RWPE2 (cell line): Measurements from ENCODE around the gene FGF2.

Experiments used
- ATAC-seq: fragments of 200-7000 bp; cut with Tn5 transposase; 3 replicates; pipeline ENCODE4 v1.9.1; 2021; ENCODE audit warnings: low read depth
- DNase-seq: peaks from one replicate; pipeline ENCODE4 v3.0.0-alpha.2; 2020; ENCODE audit warnings: low spot score
- H3K27ac ChIP-seq: fragments of 450-650 bp; 2 replicates; pipeline ENCODE4 v1.5.1; 2017; ENCODE audit warnings: mild to moderate bottlenecking; ENCODE audit not compliant: poor library complexity, severe bottlenecking
- H3K27me3 ChIP-seq: fragments of 250-450 bp; sonication (Bioruptor Pico); 2 replicates; pipeline ENCODE4 v1.5.1; 2021; ENCODE audit warnings: mild to moderate bottlenecking, moderate library complexity; ENCODE audit not compliant: insufficient read depth, poor library complexity, severe bottlenecking
- H3K36me3 ChIP-seq: fragments of 250-450 bp; sonication (Bioruptor Pico); 2 replicates; pipeline ENCODE4 v1.5.1; 2020; ENCODE audit warnings: low read depth, mild to moderate bottlenecking, moderate library complexity
- H3K4me1 ChIP-seq: fragments of 250-450 bp; sonication (Bioruptor Pico); 2 replicates; pipeline ENCODE4 v1.5.1; 2021; ENCODE audit warnings: mild to moderate bottlenecking, moderate library complexity; ENCODE audit not compliant: insufficient read depth, poor library complexity, severe bottlenecking
- H3K4me3 ChIP-seq: fragments of 250-450 bp; sonication (Bioruptor Pico); 2 replicates; pipeline ENCODE4 v1.5.1; 2021; ENCODE audit warnings: mild to moderate bottlenecking, moderate library complexity; ENCODE audit not compliant: severe bottlenecking
- H3K9me3 ChIP-seq: fragments of 250-450 bp; sonication (Bioruptor Pico); 2 replicates; pipeline ENCODE4 v1.5.1; 2021; ENCODE audit warnings: mild to moderate bottlenecking, moderate library complexity; ENCODE audit not compliant: severe bottlenecking
- CTCF ChIP-seq: fragments of 450-650 bp; IDR thresholded peaks from one replicate; pipeline ENCODE4 v1.5.1; 2017; ENCODE audit warnings: mild to moderate bottlenecking, moderate library complexity; ENCODE audit not compliant: poor library complexity, severe bottlenecking

Gene FGF2

GRCh38 chr4:122854447-122855352 lies 28.1 kb downstream of the FGF2 start:
- DNase-seq, result no peak
- no peak overlapping the region for H3K27ac ChIP-seq
- TF ChIP-seq CTCF, result no peak
- no peak overlapping the region for H3K4me3 ChIP-seq
- no peaks in the 10 kb centered on the region for H3K27me3 ChIP-seq
- H3K9me3 ChIP-seq, result no peaks in the 10 kb centered on the region
- H3K4me1 ChIP-seq, result peaks cover 5% of the 10 kb centered on the region
- 0 out of 2 replicates have a peak, but pooled peaks cover 4% of the 10 kb centered on the region for H3K36me3 ChIP-seq
- no peak for ATAC-seq

- Histone ChIP-seq H3K4me1 (peaks cover 5% of the 10 kb centered on the region), H3K27me3 (no peaks in the 10 kb centered on the region)
- no peak for ATAC-seq
These were observed 28.8 kb downstream of the FGF2 start for GRCh38 chr4:122855353-122855890.

GRCh38 chr4:122857160-122857559 lies 30.5 kb downstream of the FGF2 start:
- no peak for TF ChIP-seq CTCF
- 0 out of 2 replicates have a peak, but pooled peaks cover 4% of the 10 kb centered on the region for H3K36me3 ChIP-seq
- H3K27me3 ChIP-seq, result no peaks in the 10 kb centered on the region
- H3K9me3 ChIP-seq, result no peaks in the 10 kb centered on the region
- H3K4me3 ChIP-seq, result no peak overlapping the region
- no peak overlapping the region for H3K27ac ChIP-seq
- DNase-seq (no peak), ATAC-seq (no peak)
- peaks cover 5% of the 10 kb centered on the region for H3K4me1 ChIP-seq

More at GRCh38 chr4:122855353-122855890, 28.8 kb downstream of the FGF2 start:
- Histone ChIP-seq H3K27ac (no peak overlapping the region), H3K4me3 (no peak overlapping the region), H3K9me3 (no peaks in the 10 kb centered on the region), H3K36me3 (0 out of 2 replicates have a peak, but pooled peaks cover 4% of the 10 kb centered on the region)
- no peak for TF ChIP-seq CTCF
- no peak for DNase-seq

GRCh38 chr4:122858705-122859104 lies 32.1 kb downstream of the FGF2 start:
- H3K4me1 ChIP-seq, result peaks cover 5% of the 10 kb centered on the region
- DNase-seq (no peak), ATAC-seq (no peak)
- TF ChIP-seq CTCF, result no peak
- no peak overlapping the region for H3K27ac ChIP-seq
- H3K27me3 ChIP-seq, result no peaks in the 10 kb centered on the region
- 0 out of 2 replicates have a peak, but pooled peaks cover 4% of the 10 kb centered on the region for H3K36me3 ChIP-seq
- no peak overlapping the region for H3K4me3 ChIP-seq
- H3K9me3 ChIP-seq, result no peaks in the 10 kb centered on the region
